ENCODE data around the gene HSD17B1.
"Not testable (repeated sequence)": the region's sequence is repeated elsewhere in the genome, so short reads cannot be mapped to it uniquely, and the experiment has no call there.

The HSD17B1 gene

GRCh38 chr17:42526031-42526444, 26.7 kb upstream of the HSD17B1 start:
- DNase-seq, result no peak

GRCh38 chr17:42527932-42528331, 24.8 kb upstream of the HSD17B1 start:
- no peak for DNase-seq

- no peak for DNase-seq
Observed at GRCh38 chr17:42529061-42529460, 23.7 kb upstream of the HSD17B1 start.

GRCh38 chr17:42530952-42531454, 21.7 kb upstream of the HSD17B1 start:
- no peak for DNase-seq

GRCh38 chr17:42531455-42532354, 21.0 kb upstream of the HSD17B1 start:
- DNase-seq, result peak; percentile 47

GRCh38 chr17:42535155-42536047, 17.3 kb upstream of the HSD17B1 start:
- no peak for DNase-seq

- peak; percentile 70 for DNase-seq
Observed at GRCh38 chr17:42536048-42536371, 16.7 kb upstream of the HSD17B1 start, which contains the start of gene NAGLU. NAGLU (plus strand) TSS chr17:42536241; CDS start chr17:42536273, 32 bp downstream.

- DNase-seq, result peak; percentile 59
Observed at GRCh38 chr17:42536372-42537155, 16.2 kb upstream of the HSD17B1 start.

- DNase-seq, result no peak
Observed at GRCh38 chr17:42537156-42537805, 15.4 kb upstream of the HSD17B1 start.

- DNase-seq, result no peak
Observed at GRCh38 chr17:42537826-42538451, 14.8 kb upstream of the HSD17B1 start.

GRCh38 chr17:42538482-42538881, 14.2 kb upstream of the HSD17B1 start:
- no peak for DNase-seq

GRCh38 chr17:42540558-42540957, 12.2 kb upstream of the HSD17B1 start:
- DNase-seq, result not testable (repeated sequence)

GRCh38 chr17:42541041-42541833, 11.5 kb upstream of the HSD17B1 start:
- DNase-seq, result no peak

GRCh38 chr17:42543190-42544079, 9.3 kb upstream of the HSD17B1 start:
- no peak for DNase-seq

- no peak for DNase-seq
Observed at GRCh38 chr17:42544874-42545283, 7.8 kb upstream of the HSD17B1 start.

GRCh38 chr17:42545755-42546505, 6.8 kb upstream of the HSD17B1 start:
- not testable (repeated sequence) for DNase-seq

- DNase-seq, result no peak
Observed at GRCh38 chr17:42547001-42547461, 5.7 kb upstream of the HSD17B1 start.

- no peak for DNase-seq
Observed at GRCh38 chr17:42547698-42548069, 5.0 kb upstream of the HSD17B1 start.

Measured in activated CD4-positive, alpha-beta T cell treated with anti-CD3 and anti-CD28 coated beads, Interleukin-2, amount 50 U/mL, for 1 hour (primary cell).